HG02973 (cell line): ENCODE measurements around the gene NR1H4.
"Not testable (repeated sequence)": the region's sequence is repeated elsewhere in the genome, so short reads cannot be mapped to it uniquely, and the experiment has no call there.

Experiments used
- ATAC-seq: cut with Tn5 transposase; IDR thresholded peaks from one replicate; pipeline ENCODE4 v1.9.1; 2021; ENCODE audit warnings: moderate library complexity; ENCODE audit not compliant: unreplicated experiment

NR1H4 gene

DNA sequence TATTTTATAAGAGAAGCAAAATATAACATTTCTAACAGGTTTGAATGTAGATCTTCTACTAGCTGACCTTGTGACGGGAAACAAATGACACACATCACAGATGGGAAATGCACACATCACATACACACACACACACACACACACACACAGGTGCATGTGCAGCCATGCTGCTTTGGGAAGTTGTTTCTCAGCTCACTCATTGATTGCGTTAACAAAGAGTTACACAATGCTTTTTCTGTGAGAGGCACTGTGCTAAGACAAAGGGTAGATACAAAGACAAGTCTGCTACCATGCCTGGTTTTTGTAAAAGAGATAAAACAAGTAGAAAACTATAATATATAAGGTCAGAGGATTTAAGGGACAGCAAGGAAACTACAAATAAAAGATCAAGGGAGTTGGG is 1.3 kb upstream of the NR1H4 start:
- no peak for ATAC-seq

DNA sequence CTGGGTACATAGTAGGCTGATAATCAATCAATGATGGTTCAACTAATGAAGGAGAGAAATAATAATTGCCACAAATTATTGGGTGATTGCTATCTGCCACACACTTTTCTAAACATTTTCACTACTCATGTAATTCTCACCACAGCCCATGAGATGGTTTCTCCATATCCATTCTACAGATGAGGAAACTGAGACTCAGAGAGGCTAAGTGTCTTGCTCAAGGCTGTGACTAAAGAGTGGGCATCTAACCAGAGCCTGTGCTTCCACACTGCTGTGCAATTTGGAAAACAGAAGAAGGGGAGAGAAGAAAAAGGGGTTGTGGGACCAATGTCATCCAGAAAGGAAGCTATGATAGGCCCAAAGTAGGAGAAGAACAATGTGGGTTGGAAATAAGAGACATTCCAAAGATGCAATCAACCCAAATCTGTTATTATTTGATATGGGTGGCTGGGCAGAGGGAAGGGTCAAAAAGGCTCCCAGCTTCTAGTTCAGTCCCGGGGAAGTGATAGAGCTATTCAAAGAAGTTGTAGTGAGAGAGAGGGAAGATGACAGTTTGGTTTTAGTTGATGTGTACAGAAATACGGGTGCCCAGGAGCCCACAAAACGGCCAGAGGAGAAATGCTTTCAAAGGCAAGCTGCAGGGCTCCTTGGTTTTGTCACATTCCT is 483 bp upstream of the NR1H4 start:
- ATAC-seq = no peak

DNA sequence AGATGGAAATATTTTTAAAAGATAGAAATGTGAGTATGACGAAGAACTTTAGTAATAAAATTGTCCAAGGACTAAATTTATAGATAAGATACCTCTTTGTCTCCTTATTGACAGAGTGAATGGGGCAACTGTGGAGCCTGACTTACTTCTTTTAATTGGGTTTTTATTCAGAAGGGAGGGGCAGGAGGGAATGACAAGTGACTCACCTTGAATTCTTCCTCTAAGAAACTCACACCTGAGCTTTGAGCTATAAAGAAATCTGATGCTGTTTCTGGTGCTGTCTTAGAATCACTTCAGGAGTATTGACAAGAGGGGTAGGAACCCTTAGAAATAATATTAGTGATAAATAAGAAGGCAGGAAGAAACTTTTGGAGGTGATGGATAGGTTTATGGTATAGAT is 951 bp downstream of the NR1H4 start:
- no peak for ATAC-seq

DNA sequence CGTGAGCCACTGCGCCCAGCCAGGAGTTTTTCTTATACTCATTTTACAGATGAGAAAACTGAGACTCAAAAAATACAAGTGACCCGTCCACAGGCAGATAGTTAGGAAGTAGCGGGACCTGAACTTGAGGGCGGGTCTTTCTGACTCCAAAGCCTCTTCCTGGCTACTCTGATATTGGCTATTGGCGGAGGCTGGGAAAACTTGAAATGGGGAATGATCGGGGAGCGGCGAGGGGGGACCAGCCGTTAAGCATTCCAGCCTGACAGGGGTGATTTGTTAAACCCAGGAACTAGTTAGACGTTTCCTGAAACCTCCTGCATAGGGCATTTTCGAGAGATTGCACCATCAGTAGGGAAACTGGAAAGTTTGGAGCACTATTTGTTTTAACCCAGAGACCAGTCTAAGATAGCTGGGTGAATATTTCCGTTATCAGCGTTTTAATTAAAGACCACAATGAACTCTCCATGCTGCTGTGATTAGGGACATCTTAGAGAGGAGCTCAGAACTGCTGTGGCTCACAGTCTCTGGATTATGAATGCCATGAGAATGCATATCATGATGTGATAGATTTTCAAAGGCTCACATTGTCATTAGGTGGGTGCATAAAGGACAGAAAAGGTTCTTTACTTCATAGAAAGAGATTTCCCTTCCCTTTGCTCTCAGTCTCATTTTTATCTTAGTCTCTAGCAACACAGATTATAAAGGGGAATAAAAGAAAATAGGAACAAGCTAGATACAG is 2.5 kb downstream of the NR1H4 start:
- no peak for ATAC-seq

DNA sequence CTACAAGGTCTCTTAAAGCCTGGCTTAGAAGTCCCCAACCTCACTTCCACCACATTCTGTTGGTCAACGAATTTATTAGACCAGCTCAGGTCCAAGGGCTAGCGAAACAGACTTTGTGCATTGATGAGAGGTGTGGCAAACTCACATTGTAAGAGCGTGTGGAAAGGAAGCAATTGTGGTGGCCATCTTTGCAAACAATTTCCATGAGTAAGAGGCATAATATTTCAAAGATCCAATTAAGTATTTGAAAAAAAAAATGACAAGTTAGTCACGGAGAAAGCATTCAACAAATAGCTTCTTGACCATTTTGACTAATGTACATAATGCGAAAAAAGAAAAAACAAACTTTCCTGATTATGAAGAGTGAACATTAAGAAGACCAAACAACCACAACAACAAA is 7.4 kb downstream of the NR1H4 start:
- ATAC-seq = no peak

DNA sequence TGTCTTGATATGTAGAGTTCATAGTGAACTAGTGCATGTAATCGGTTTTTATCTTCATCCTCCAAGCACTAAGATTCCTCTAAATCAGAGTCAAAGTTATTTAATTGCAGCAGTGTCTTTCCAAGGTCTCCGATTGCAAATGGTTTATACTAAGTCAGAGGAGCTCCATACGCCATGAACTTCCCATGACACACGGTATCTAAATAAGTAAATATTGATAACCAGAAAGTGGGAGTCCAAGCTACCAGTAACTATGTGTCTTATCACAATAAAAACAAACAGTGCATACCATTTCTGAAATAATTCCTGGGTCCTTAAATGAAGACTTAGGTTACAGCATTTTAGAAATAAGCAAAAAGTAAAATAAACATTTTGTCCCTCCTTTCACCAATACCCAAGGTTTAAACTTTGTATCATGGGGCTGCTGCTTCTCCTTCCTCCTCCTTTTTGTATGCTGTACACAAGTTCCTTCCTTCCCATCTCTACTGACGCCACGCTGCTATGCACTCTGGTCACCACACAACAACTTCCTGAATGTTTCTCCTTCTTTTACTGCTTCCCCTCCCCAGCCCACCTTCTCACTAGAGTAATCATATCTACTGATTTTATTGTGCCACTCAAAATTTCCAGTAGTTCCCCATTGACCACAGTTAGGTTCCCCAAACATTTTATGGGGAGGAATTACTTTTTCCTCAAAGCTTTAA is 10.7 kb downstream of the NR1H4 start:
- no peak for ATAC-seq

DNA sequence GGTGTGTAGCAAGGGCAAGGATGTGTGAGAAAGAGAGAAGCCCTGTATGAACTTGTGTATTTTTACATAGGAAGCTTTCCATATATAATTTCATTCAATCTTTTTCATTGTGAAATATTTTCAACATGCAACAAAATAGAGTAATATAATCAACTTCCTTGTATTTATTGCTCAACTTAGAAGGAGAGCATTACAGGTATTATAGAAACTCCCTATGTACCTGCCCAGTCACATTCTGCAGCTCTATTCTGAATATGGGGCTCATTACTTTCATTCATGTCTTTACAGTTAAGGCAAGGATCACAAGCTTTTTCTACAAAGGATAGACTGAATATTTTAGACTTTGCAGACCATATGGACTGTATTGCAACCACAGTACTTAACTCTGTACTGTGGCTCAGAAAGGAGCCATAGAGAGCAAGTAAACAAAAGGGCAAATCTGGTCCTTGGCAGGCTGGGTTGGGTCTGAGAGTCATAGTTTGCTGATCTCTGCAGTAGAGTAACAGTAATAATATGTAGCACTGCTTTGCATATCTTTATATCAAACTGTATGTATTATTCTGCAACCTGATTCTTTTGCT is 11.3 kb downstream of the NR1H4 start:
- no peak for ATAC-seq

DNA sequence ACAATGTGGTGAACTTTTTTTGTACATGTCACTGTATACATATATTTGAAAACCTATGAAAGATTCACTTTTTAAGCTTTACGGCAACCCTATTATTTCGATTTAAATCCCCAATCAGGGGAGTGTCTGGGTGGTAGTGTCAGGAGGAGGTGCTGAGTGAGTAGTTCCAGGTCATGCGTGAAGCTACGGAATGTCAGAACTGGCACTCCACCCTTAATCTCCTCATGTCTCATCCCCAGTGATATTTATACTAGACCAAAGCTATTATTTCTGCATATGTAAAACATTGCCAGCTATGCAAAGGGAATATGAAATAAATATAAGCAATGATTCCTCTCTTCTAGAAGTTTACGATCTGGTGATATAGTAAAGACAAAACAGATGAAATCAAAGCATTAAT is 12.3 kb downstream of the NR1H4 start:
- ATAC-seq = no peak

DNA sequence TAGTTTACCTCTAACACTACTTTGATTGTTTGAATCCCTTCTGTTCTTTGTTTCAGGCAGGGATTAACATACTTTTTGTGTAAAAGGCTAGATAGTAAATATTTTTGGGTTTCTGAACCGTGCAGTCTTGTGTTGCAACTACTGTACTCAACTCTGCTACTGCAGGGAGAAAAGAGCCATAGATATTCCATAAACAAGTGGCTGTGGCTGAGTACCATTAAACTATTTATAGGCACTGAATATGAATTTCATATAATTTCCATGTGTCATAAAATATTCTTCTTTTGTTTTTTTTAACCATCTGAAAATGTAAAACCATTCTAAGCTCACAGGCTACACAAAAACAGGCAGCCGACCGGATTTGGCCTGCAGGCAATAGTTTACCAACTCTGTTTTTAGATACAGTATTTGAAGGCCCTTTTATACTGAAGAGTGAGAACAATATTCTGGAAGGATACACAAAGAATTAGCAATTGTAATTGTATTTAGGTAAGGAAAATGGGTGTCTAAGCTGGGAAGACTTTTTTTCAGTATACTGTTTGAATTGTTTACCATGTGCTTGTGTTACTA is 15.7 kb downstream of the NR1H4 start:
- ATAC-seq = no peak

DNA sequence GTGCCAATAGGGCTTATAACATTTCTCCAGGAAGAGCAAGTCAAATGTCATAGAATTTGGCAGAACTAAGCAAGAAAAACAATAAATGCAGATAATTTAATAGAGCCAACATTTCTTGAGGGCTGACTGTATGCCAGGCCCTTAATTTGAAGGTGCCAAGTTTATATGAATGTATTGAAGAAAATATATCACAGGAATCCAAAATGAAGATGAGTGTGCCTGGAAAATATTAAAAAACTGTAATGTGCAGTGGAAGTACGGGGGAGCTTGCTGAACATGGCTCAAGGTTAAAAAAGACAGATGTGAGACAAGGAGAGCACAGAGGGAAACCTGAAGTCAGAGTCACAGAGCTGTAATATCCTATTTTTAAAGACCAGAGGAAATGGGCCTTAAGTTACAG is 16.4 kb downstream of the NR1H4 start:
- ATAC-seq = no peak

DNA sequence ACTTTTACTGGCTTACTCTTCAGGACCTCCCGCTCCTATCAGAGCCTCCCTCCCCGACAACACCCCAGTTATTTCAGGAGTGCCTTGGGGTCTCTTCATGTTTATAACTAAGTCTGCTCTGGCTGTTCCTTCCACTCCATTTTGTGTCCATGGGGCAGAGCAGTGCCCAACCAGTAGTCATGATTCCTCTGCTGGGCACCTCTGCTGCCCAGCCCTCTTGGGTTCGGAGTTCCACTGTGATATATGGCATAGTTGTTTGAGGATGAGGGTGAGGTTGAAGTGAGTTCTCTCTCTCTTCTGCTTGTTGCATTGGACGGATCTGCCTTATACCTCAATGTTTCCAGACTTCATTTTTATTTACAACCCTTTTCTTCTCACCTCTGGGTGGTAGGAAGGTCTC is 17.4 kb downstream of the NR1H4 start:
- no peak for ATAC-seq

DNA sequence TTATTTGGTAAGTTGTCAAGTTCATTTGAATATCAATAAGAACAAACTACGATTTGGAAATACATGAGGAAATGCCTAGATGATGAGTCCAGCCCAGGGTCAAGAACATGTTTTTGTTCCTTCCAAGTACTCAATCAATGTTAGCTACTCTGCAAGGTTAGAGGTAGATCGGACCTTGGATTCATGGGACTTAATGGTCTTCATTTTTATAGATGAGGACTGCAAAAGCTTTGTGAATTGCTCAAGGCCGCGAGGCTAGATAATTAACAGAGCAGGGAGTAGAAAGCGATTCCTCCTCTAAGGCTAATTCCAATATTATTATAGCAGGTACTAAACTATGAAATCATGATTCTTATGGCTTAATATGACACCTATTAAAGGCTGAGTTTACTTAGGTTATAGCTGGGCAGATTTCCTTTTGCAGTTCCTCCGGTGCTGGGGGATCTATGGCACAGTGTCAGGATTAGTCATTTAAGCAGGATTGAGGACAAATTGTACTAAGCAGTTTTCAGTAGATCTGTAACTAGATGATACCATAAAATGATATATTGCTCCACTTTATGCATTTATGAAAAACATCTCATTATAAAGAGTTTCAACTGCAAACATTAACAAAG is 19.8 kb downstream of the NR1H4 start:
- ATAC-seq = no peak

DNA sequence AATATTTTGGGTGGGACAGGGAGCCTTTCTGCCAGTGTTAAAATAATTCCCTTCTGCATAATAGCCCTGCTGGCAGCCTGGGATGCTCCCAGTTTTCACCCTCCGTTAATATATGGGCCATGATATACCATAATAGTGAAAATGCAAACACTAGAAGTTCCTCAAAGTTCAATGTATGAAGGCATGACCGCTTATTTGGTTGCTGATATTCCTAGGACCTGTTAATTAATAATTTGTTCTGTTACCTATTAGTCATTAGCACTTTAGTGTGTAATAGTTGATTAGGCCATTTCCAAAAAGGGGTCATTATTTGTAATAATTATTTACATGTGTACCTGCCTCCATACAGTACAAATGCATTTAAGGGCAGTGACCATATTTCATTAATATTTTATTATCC is 20.4 kb downstream of the NR1H4 start:
- no peak for ATAC-seq

DNA sequence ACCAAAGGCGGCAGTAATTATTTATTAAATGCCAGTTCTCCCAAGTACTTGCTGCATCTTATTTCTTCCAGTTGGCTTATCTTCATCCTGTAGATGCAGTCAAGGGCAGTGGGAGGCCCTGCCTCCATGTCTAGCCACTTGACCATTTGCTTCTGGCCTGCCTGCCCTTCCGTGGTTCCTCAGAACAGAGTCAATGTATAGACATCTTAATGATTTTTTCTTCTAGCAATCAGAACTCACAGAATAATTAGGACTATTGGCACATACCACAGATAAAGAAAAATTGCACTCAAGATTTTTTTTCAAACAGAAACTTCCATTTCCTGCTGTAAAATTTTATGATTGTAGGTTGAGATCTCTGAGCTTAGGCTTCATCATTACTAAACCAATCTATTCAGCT is 20.9 kb downstream of the NR1H4 start:
- ATAC-seq = no peak

DNA sequence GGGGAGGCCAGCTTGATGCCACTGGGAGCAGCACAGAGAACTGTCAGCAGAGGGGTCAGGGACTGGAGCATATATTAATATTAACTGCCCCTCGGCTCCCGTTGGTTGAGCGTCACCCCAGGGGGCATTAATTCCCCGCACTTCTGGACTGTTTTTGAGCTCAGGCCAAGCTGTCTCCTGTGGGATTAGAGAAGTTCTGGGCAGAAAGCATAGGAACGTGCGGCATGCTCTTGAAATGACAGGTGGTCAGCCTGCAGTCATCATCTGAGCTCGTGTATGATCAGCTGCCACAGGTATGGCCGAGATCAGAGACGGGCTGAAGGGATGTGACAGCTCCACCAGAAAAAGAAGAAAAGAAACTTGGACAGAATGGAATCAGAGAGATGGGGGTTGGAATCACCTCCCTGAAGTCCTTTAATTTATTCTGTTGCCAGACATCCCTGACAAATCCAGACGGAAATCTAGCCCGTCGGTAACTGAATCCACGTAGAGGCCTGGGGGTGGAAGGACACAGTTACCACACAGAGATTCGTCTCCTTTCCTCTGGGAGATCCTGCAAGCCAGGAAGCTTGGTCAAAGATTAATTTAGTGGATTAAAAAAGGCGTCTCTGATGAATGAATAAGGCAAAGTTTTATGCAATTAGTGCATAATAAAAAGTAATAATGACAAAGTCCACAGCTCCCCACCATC is 23.6 kb downstream of the NR1H4 start:
- no peak for ATAC-seq

DNA sequence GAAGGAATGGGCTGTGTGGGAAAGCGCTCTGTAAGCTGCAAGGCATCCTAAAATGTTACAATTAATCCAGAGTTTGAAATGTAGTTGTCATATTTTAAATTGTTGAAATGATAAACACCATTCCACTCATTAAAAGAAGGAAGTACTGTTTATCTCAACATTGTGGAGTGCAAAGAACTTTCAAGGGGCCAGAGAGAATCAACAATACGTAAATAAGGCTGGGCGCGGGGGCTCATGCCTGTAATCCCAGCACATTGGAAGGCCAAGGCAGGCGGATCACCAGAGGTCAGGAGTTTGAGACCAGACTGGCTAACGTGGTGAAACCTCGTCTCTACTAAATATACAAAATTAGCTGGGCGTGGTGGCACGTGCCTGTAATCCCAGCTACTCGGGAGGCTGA is 24.5 kb downstream of the NR1H4 start:
- ATAC-seq = no peak

DNA sequence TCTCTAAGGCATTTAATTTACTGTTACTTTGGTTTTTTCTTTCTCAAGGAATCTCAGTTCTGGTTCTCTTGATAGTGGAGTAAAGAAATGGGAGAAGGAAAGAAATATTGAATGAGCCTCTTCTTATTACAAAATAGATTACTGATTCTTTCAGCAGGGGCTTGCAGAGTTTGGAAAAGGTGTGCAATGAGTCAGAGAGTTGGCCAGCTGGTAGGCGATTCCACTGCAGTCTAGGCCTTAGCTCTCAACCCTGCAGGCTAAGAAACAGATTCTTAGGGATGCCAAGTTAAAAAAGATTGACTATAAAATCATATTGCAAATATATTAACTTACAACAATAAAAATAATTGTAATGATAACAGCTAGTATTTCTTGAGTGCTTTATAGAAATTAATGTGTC is 25.8 kb downstream of the NR1H4 start:
- no peak for ATAC-seq

DNA sequence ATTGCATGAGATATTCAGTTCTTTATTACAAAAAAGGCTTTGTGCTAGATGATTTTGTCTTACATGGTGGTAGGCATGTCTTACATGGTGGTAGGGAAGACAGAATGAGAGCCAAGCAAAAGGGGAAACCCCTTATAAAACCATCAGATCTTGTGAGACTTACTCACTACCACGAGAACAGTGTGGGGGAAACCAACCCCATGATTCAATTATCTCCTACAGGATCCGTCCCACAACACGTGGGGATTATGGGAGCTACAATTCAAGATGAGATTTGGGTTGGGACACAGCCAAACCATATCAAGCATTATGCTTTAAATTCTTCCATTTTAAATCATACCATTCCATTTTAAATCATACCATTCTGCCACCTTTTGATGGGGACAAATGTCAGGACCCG is 29.1 kb downstream of the NR1H4 start:
- ATAC-seq = not testable (repeated sequence)

DNA sequence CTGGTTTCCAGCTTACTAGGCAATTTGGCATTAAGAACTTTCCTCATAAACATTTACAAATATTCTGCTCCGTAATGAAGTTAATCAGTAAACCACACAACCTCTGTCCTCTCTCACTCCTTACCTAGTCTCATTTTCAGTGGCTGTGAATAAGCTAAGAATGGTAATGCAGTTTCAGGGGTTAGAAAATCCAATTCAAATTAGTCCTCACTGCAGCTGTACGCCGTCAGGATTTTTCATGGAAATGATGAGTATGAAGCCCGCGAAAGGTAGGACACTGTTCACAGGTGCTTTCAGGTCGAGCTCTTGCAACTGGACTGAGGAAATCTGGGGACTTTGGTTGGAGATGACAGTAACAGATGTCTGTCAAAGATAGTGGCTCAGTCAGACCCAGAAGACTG is 29.6 kb downstream of the NR1H4 start:
- no peak for ATAC-seq

DNA sequence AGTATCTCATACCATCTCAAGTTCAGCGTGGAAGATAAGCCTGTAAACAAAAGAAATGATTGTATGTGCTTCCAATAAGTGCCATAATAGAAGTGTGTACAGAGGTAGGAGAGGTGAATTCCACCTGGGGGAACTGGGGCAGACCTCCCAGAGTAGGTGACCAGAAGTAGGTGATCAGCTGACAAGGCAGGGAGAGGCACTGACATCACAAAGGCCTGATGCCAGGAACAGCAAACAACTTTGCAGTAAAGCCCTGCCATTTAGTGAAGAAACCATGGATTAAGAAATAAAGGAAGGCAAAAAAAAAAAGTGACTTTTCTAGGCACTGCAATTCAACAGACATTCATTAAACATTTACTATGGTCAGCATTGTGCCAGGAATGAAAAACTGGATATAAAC is 31.1 kb downstream of the NR1H4 start:
- no peak for ATAC-seq

DNA sequence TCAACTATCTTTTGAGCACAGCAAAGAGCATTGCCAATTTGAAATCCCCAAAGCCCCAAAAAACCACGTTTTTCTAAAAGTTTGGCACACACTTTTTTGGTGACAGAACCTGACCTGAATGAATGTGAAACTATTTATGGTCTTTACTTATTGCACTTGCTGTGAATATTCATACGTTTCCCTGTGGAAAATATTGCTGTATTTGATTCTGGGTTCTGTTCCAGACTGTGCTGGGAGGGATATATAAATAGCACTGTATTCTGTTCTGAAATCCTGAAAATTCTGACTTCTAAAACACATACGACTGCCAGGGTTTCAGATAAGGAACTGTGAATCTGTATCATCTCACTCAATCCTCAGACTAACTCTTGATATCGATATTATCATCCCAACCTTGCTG is 35.1 kb downstream of the NR1H4 start:
- no peak for ATAC-seq
